Muscle of back (tissue), 11 donors: ENCODE measurements around the gene CHRNA4. TPM values are rescaled to one million over a fixed set of nuclear protein-coding genes. Genes with fewer than 3 reads are reported as not detected.

Experiments
- DNase-seq, 3 donors: peaks; one replicate each; pipeline versions ENCODE4 v3.0.0 to v3.0.0-alpha.2; 2013
- polyA plus RNA-seq, 10 donors: library from polyadenylated mRNA; unstranded; fragments of 120-200 nt; gene quantifications; one replicate each; pipeline ENCODE4 v1.2.1, GENCODE V29; 2013; ENCODE audit not compliant: insufficient read length in 10 of 10

The CHRNA4 gene
- polyA plus RNA-seq, 10 donors = 0.14 to 1.5 (median 0.61) TPM

DNA sequence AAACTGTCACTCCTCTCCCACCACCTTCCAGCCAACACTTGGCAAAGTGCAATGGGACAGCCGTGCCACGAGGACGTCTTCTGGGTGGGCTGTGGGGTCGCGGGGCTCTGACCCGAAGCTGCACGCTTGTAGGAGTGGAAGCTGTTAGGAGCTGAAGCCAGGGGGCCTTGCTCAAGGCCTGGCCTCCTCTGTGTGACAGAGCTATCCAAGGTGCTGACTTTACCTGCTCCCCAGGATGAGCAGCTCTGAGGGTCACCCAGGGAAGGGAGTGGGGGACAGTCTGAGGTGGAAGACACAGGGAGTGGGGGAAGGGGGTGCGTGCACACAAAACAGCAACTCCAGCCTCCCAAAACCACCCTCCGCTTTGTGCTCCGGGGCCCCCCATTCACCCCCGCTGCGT, 17.5 kb upstream of the CHRNA4 start:
- DNase-seq = no peak

DNA sequence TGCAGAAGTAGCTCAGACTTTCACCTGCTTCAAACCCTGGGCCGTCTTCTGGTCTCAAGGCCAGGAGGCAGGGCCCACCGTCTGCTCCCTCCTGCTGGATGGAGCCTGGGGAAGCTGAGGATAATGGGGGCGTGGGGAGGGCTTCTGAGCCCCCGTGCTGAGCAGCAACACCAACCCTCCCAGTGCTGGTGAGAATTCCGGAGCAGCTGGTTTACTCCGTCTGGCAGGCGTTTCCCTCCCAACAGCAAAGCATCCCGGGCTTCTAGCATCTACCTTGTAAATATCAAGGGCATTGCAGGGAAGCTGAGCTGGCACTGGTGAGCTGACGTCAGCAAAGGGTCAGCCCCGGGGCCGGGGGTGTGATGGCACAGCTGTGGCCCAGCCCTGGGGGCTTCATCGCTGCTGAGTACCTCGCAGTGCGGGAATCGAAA, 16.8 kb upstream of the CHRNA4 start:
- DNase-seq = no peak

DNA sequence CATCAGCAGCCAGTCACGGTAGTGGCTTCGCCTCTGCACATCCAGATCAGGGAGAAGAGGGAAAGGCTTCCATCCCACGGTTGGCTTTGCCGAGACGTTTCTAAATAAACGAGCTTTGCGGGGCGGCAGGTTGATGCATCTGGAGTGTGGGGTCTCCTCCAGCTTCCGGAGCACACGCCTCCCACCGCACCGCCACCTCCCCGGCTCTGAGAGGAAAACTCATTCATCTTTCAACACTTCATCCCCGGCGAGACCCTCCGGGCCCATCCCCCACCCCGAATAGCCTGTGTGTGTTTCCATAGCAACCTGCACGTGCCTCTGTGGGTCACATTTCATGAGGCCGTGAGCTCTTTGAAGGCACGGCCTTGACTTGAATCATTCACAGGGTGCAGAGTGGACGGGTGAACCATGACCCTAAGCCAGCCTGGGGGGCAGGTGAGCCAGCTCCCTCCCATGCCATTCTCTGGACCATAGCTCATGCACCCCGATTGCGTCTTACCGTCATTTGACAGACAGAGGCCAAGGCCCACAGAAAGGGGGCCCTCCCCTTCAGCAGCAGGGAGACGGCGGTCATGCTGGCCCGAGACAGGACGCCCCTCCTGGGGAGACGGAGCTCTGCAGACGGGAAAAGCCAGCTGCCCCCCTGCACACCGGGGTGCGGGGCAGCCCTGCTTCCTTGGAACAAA, 16.2 kb upstream of the CHRNA4 start:
- no peak for DNase-seq

DNA sequence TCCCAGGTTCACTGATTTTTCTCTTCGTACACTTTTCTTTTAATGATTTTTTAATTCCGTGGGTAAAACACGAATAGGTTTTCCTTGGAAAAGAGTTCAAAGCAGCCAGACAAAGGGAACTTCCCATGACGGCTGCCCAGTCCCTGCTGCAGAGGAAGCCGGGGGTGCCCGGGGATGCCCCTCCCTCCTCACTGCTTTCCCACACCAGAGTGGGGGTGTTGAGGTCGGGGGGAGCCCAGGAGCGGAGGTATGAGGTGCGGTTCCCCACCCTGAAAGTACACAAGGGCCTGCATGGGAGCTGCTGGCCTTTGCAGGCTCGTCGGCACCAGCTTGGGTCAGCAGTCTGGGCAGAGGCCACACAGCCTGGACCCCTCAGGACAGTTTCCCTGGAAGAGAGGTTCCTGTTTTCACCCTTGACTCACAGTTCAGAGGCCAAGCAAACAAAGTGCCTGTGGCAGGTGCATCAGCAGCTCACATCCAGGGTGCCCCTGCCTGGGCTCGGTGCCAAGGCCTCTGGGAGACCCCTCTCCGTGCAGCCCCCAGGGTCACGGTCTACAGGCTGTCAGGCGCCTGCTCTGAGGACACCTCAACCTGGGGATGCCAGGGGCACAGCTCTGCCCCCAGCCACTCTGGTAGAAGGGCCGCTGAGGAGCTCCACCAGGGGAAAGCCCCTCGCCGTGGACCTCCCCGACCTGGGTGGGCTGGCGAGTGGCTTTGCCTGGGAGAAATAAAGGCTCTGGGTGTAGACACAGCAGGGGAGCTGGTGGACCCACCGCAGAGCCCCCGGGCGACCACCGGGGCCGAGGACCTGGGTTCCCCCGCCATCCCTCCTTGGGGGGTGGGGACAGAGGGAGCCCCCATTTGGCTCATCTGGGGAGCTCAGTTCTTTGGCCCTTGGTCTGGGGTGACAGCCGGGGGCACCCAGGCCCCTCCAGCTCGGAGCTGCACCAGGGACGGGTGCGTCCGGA, 15.4 kb upstream of the CHRNA4 start:
- no peak for DNase-seq

DNA sequence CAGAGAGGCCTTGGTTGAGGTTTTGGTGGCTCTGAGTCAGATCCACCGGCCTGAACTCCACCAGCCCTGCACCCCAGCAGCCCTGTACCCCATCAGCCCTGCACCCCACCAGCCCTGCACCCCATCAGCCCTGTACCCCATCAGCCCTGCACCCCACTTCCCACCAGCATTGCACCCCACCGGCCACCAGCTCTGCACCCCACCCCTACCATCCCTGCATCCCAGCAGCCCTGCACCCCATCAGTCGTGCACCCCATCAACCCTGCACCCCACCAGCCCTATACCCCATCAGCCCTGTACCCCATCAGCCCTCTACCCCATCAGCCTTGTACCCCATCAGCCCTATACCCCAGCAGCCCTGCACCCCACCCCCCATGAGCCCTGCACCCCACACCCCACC, 14.3 kb upstream of the CHRNA4 start:
- no peak for DNase-seq

DNA sequence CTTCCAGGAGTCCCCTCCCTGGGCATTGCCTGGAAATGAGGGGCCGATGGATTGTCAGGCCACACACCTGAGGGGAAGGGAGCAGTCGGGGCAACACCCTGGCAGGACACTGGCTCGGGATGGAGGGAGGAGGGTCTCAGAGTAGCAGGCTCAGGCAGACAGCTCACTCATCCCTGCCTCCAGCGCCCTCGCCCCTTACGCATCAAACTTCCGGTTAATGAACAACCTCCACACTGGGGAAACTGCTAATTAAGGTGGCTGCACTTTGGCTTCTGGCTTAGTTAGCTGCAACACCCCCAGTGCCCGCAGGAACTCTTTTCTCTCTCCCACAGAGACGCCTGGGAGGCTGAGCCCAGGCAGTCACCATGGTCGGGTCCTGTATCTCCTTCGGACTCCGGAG, 13.4 kb upstream of the CHRNA4 start:
- DNase-seq = no peak

DNA sequence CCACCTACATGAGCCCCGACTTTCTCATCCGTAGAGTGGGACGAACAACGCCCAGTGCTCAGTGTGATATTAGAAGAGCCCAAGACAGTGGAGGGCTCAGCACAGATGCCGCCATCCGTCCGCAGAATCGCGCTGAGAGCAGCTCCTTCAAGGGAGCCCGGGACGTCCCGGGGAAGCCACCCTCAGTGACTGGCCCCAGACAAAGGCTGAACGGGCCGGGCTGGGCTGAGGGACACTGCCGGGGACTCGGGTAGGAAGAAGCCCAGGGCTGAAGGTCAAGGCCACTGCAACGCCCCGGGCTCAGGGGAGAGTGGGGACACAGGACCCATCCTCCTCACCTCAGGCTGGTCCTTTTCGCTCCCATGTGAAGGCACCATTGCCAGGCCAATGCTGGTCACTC, 12.8 kb upstream of the CHRNA4 start:
- DNase-seq = no peak

DNA sequence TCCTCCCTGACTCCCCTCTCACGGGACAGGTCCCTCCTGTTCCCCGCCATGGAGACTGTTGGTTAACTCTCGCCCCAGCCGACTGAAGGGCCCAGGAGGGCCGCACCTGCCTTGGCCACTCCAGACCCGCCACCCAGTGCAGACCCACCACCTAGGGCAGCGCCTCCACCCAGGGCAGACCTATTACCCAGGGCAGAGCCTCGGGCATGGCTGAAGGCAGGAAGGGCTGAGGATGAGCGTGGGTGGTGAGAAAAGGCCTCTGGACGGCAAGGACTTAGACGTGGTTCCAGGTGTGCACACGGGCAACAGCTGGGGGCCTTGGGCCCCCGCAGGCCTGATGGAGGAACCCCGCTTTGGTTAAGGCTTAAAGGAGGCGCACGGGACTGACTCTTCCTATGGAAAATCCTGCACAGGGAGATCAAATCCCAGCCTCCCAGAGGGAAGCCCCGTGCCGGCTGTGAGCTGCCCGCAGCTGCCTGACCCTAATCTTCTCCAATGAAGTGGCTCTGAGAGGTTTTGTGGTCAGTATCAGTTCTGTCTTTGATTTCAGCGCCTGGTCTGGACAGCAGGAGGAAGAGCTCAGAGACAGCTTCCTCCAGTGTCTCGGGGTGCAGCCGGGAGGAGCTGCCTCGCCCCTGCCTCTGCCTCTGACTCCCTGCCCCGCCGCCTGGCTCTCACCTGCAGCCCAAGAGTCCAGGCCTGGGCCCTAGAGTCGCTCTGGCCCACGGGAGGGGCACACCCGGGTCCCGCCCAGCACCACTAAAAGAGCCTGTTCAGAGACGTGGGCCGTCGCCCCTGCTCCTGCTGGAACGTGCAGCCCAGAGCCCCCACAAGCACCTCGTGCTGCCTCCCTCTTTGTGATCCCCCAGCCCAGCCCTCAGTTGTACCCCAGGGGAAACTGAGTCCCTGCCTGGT, 12.1 kb upstream of the CHRNA4 start:
- DNase-seq = no peak

DNA sequence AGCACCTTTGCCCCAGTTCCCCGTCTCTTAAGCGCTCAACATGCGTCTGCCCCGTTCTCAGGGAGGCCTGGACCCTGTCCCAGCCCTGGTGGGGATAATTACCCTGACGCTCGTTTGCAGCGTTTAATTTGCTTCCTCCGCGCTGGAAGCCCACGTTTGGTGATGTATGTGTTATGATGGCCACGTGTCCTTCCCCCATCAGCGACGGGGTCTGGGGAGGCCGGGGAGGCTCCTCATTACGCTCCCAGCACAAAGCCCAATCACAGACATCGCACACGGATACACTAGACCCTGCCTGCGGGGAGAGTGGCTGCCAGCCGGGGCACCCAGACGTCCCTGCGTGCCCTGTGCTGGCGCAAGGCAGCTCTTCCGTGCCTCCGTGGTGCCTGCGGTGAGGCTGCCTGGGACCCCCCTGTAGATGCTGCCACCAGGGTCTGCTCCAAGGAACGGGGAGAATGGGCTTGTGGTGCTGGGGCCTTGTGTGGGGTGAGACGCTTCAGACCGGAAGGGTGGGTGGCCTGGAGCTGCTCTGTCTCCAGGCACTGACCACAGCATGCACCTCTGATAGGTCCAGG, 10.2 kb upstream of the CHRNA4 start:
- no peak for DNase-seq

DNA sequence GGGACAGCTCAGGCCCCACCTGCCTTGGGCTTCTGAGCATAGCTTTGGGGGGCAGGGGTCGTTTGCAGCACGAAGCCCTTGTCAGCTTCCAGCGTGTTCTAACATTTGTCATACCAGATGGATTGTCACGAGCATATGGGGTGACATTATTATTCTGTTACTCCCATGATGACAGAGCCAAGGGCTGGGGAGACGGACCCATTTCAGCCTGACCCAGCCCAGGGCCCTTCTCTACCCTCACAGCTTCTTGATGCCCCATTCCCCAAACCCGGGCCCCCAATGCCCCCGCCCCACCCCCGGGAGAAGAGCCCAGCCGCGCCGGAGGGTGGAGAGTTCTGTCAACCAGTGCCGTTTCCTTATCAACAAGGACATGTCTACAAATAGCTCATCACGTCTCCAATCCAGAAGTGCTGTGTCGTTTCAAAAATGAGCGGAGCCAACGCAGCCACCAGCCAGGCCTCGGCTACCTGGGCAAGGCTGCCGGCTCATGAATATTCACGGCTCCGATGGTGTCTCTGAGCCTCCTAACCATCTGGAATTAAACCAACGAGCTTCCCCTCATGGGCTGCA, 9.6 kb upstream of the CHRNA4 start:
- DNase-seq = no peak

DNA sequence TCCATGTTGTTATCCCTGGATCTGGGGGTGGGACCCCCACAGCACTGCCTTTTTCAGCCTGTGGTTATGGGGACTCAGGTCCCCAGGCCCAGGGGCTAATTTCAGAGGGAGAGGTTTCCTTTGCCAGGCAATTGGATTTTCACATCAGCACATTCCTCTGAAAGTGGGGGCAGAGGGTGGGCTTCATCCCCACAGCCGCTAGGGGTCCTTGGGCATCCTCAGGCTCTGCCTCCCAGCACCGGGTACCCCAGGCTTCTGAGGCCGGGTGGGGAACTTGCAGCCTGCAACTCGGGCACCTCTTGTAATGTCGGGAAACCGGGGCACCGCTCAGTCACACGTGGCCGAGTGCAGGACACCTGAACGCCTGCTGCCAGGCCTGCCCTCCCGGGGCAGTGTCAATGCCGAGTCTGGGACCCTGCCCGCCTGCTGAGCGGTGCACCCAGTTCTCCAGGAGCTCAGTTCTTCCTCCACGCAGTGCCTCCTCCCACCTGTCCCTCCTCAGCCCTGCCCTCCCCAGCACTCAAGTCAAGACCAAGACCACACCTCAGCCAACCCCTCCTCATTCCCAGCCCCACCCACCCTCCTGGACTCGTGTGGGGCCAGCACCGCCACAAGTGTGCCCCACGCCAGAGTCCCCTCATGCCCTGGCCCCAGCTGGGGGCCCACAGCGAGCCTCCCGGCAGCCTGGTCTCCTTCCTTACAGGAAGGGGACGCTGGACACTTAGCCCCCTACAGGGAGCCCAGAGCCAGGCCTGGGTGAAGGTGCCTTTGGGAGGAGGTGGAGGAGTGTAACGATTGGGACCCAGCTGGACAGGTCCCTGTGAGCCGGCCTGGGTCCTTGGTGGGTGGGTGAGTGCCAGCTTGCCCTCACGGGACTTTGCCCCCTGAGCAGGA, 8.8 kb upstream of the CHRNA4 start:
- DNase-seq = no peak

DNA sequence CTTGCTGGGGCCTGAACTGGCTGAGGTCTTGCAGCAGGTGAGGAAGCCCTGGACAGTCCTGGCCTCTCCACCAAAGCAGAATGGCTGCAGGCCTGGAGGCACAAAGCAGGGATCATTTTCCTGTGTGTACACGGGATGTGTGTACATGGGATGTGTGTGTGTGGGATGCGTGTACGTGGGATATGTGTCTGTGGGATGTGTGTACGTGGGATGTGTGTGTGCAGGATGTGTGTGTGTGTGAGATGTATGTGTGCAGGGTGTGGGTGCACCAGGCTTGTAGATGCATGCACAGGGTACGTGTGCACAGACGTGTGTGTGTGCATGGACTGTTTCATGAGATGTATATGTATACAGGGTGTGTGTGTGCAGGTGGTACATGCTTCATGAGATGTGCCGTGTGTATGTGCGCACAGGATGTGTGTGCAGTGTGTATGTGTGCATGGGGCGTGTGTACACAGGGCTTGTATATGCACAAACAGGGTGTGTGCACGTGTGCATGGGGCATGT, 7.9 kb upstream of the CHRNA4 start:
- no peak for DNase-seq

DNA sequence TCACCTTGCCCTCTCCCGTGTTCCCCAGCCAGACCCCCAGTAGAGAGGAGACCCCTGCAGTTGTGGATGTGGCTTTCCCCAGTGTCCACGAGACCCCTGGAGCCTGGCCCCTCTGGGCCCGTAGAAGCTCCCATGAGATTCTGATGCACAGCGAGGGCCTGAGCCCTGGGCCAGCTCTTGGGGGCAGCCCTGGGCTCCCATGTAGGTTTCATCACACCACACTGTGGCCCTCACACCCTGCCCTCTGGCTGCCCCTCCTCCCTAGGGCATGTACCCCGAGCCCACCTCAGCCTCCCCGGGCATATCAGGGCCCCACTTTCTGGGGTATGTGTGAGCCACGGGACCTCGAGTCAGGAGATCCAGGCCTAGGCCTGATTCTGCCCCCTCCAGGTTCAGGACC, 7.0 kb upstream of the CHRNA4 start:
- DNase-seq = no peak

DNA sequence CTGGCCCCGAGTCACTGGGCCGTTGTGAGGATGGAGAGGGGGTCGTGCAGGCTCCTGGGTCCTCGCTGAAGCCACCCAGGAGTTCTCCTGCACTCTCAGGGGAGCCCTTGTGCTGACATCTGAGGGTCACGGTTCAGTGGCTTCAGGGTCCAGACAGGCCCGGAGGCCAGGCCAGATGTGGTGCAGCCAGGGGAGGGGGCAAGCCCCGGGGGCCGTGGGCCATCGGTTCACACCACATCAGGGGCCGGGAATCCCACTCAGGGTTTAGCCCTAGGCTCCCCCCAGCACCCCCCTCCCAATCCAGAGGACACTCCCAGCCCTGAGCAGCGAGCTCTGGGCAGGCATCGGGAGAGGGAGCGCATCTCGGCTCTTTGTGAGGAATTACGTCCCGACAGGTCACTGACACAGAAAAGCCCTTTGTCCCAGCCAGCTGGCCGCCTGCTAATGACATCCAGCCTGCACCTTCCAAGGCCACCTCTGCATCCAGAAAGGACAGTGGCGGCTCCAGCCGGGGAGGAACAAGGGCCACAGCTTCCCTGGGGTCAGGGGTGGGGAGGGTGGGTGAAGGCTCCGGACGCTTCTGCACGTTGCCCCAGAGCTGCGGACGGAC, 6.4 kb upstream of the CHRNA4 start:
- DNase-seq = no peak

DNA sequence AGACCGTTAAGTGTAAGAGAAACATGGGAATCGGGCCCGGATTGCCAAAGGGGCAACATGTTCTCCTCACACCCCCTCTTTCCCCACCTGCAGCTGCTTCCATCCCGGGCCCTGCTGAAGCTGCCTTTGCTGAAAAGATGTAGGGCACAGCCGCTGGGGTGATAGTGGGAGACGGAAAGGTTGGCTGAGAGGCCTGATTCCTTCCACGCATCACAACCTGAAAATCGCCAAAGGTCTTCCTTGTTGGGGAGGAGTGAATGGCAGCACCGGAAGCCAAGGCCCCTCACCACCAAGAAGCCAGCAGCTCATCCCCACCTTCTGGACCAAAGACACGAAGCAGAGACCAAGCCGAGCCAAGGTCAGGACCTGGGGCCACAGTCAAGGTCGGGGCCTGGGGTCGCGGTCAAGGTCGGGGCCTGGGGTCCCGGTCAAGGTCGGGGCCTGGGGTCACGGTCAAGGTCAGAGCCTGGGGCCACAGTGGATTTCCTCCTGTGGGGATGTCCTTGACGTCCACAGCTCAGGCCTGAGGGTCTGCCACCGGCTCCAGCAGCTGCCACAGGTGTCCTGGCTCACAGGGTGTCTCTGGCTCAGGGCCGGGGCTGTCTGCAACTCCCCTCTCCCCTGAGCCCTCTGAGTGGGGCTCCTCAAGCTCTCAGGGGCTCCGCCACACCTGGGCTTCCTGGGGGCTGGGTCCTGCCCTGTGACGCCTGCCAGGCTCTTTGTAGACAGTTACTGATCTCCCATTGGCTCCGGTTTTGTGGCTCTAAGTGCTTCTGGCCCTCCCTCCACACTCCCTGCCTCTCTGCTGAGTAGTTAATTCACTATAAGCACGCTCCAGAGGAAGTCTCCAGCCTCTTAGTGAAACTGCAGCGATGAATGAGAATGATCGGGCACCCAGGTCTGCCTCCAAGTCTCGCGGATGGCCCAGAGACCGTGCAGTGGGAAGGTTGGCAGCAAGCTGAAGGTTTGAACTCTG, 5.5 kb upstream of the CHRNA4 start:
- DNase-seq = no peak

DNA sequence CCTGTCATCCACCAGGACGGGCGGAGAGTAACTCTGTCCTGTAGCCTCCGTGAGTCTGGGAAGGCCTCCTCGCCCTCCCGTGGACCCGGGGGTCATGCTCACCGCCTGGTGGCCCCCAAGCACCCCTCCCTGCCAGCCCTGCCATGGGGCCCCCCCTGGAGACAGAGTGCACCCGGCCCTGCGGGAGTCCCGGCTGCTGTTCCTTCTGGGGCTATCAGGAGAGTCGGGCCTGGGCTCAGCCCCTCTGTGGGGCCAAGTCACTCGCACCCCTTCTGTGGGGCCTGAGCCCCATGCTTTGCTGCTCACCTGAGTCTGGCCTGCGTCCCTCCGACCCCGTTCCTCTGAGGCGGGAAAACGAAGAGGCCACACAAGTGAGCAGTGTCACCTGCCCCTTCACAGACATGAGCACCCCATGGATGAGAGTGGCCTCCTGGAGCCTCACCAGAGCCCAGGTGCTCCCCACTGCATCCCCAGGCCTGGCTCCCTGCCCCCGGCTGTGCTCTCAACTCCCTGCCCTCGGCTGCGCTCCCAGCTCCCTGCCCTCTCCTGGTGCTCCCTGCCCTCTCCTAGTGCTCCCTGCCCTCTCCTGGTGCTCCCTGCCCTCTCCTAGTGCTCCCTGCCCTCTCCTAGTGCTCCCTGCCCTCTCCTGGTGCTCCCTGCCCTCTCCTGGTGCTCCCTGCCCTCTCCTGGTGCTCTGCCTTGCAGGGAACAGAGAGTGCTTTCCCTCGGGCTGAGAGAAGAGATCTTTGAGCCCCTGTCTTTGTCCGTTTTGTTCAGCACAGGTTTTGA, 4.6 kb upstream of the CHRNA4 start:
- DNase-seq = no peak

DNA sequence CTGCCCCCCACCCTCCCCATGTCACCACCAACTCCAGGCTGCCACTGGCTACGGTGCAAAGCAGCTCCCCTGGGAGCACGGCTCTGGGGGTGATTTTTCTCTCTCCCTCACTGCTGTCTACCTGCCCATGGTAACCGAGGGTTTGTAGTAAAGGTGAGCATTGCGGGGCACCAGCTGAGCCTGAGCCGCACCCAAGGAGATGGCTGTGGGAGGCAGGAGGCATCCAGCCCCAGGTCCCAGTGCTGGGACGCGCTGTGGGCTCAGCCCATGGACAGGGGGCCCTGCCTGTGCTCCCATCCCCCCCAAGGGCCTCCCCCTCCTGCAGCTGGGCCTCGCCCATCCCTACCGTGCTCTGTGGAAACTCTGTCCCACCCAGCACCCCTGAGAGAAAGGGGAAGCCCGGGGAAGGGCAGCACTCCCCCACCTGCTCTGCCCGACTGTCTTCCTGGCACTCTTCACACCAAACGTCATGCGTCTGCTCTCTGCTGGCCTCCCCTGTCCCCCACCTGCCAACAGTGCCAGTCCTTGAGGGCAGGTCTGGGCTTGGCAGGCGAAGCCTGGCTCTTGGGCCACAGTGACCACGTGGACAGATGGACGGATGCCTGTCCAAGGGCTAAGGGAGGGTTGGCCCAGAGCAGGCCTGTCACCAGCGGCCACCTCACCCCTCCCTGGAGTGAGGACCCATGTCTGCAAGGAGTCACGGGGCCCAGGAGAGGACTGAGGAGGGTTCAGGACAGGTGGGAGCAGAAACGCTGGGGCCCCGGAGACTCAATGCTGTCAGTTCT, 3.8 kb upstream of the CHRNA4 start:
- DNase-seq = no peak
